Ishikawa (cell line): ENCODE measurements around the gene TTC3.

Experiments used
- CEBPB ChIP-seq: IDR thresholded peaks from 2 replicates; pipeline ENCODE4 v1.6.1; 2012
- CREB1 ChIP-seq: IDR thresholded peaks from 2 replicates; pipeline ENCODE4 v1.6.1; 2012; ENCODE audit warnings: low read depth
- EGR1 ChIP-seq: IDR thresholded peaks from 2 replicates; pipeline ENCODE4 v1.6.1; 2012
- EP300 ChIP-seq: IDR thresholded peaks from 2 replicates; pipeline ENCODE4 v1.6.1; 2012; ENCODE audit warnings: borderline replicate concordance
- FOXM1 ChIP-seq: IDR thresholded peaks from 2 replicates; pipeline ENCODE4 v1.6.1; 2012; ENCODE audit warnings: low read depth, borderline replicate concordance
- NFIC ChIP-seq: IDR thresholded peaks from 2 replicates; pipeline ENCODE4 v1.6.1; 2012
- RAD21 ChIP-seq: IDR thresholded peaks from 2 replicates; pipeline ENCODE4 v1.6.1; 2012; ENCODE audit warnings: low read depth
- TAF1 ChIP-seq: IDR thresholded peaks from 2 replicates; pipeline ENCODE4 v1.6.1; 2012; ENCODE audit warnings: low read depth, mild to moderate bottlenecking
- TCF12 ChIP-seq: IDR thresholded peaks from 2 replicates; pipeline ENCODE4 v1.6.1; 2012; ENCODE audit warnings: low read depth
- TEAD4 ChIP-seq: IDR thresholded peaks from 2 replicates; pipeline ENCODE4 v1.6.1; 2012
- YY1 ChIP-seq: IDR thresholded peaks from 2 replicates; pipeline ENCODE4 v1.6.1; 2012; ENCODE audit warnings: low read depth
- ZBTB7A ChIP-seq: IDR thresholded peaks from 2 replicates; pipeline ENCODE4 v1.6.1; 2012; ENCODE audit warnings: low read depth
- TF ChIP-seq, protein P1 (sequence below): IDR thresholded peaks from 2 replicates; pipeline ENCODE4 v1.6.1; 2012; ENCODE audit warnings: low read depth, mild to moderate bottlenecking
- TF ChIP-seq, protein P2 (sequence below): IDR thresholded peaks from 2 replicates; pipeline ENCODE4 v1.6.1; 2012
- TF ChIP-seq, protein P3 (sequence below): IDR thresholded peaks from 2 replicates; pipeline ENCODE4 v1.6.1; 2012

The TTC3 gene

DNA sequence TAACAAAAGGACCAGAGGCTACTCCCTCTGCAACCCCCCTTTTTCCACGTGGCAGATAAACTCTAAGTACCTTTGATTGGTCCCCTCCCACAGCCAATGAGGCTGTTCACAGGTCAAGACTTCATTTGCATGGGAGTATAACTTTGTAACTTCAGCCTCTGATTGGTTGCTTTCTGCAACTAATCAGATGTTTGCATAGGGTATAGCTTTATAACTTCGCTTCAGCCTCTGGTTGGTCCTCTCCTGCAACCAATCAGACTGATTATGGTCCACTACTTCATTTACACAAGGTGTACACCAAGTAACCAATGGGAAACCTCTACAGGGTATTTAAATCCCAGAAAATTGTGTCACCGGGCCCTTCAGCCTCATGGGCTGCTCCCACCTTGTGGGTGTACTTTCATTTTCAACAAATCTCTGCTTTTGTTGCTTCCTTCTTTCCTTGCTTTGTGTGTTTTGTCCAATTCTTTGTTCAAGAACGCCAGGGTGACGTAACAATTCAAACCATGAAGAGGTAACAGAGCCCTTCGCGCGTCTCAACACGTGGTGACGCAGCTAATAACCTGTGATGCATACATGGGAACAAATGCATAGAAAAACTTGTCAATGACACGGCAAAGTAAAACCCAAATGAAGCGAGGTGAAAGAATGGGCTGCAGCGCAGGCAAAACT is 146.8 kb downstream of the TTC3 start:
- TF ChIP-seq, protein P1, sequence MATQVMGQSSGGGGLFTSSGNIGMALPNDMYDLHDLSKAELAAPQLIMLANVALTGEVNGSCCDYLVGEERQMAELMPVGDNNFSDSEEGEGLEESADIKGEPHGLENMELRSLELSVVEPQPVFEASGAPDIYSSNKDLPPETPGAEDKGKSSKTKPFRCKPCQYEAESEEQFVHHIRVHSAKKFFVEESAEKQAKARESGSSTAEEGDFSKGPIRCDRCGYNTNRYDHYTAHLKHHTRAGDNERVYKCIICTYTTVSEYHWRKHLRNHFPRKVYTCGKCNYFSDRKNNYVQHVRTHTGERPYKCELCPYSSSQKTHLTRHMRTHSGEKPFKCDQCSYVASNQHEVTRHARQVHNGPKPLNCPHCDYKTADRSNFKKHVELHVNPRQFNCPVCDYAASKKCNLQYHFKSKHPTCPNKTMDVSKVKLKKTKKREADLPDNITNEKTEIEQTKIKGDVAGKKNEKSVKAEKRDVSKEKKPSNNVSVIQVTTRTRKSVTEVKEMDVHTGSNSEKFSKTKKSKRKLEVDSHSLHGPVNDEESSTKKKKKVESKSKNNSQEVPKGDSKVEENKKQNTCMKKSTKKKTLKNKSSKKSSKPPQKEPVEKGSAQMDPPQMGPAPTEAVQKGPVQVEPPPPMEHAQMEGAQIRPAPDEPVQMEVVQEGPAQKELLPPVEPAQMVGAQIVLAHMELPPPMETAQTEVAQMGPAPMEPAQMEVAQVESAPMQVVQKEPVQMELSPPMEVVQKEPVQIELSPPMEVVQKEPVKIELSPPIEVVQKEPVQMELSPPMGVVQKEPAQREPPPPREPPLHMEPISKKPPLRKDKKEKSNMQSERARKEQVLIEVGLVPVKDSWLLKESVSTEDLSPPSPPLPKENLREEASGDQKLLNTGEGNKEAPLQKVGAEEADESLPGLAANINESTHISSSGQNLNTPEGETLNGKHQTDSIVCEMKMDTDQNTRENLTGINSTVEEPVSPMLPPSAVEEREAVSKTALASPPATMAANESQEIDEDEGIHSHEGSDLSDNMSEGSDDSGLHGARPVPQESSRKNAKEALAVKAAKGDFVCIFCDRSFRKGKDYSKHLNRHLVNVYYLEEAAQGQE, result no peak
- TF ChIP-seq, protein P2, sequence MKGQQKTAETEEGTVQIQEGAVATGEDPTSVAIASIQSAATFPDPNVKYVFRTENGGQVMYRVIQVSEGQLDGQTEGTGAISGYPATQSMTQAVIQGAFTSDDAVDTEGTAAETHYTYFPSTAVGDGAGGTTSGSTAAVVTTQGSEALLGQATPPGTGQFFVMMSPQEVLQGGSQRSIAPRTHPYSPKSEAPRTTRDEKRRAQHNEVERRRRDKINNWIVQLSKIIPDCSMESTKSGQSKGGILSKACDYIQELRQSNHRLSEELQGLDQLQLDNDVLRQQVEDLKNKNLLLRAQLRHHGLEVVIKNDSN, result no peak
- no peak for TF ChIP-seq FOXM1
- TF ChIP-seq TEAD4, result no peak
- TF ChIP-seq TCF12, result no peak
- no peak for TF ChIP-seq TAF1
- TF ChIP-seq YY1, result no peak
- no peak for TF ChIP-seq CEBPB
- no peak for TF ChIP-seq RAD21

DNA sequence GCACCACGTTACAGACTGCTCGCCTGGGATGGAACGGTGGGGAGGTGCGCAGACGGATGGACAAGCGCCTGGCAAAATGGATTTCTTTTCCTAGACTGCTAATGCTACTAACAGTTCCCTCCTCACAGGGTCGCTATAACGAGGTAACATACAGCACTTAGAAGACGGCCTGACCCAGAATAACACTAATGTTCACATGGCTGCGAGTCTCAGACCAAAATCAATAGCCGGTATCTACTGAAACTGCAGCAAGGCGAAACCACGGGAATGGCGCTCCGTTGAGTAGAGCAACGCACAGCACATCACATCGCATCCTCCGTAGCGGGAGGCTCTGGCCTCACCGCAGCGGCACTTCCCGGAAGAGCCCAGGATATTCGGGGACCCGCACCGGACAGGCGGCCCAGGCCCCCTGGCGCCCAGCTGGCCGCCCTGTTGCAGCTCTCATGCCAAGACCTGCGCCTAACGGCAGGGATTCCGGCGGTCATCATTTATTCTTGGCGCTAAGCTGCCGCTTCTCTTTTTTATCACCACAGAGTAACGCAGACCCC is 147.5 kb downstream of the TTC3 start:
- TF ChIP-seq EGR1 (no peak), EP300 (no peak), RAD21 (no peak), NFIC (no peak), CREB1 (no peak), ZBTB7A (no peak), CEBPB (no peak), TAF1 (no peak)
- TF ChIP-seq, protein P2, result no peak

DNA sequence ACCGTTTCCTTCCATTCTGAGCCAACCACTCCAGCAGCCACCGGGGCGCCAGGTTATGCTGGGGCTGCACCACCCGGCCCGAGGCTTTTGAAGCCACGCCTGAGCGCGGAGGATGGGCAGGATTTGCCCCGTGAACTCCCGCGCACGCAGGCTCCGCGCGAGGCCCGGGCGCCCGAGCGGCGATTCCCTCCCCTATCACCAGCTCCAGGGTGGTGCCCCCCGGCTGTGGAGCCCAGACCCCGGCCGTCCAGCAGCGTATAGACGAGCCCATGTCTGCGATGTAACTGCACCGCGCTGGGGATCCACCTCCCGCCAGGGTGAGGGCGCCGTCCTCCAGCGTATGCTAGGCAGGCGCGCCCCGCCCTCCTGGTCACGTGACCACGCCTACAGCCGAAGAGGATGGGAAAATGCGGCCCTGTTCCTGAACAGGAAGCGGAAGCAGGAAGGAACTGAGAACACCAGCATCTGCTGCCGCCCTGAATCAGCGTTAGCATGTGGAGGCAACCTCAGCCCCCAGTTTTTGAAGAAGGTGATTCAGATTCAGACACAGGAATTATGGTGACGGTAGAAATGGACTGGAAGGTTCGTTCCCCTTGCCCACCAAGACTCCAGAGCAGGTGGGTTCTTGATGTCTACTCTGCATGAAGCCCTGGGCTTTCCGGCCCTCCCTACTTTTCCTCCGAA is 148.1 kb downstream of the TTC3 start:
- no peak for TF ChIP-seq RAD21
- no peak for TF ChIP-seq ZBTB7A
- TF ChIP-seq CEBPB, result no peak
- TF ChIP-seq, protein P2, result peak; percentile 88
- no peak for TF ChIP-seq EGR1
- TF ChIP-seq, protein P3, sequence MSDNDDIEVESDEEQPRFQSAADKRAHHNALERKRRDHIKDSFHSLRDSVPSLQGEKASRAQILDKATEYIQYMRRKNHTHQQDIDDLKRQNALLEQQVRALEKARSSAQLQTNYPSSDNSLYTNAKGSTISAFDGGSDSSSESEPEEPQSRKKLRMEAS, result peak; percentile 43; the same call in 1 of the 2 replicates
- no peak for TF ChIP-seq TAF1

DNA sequence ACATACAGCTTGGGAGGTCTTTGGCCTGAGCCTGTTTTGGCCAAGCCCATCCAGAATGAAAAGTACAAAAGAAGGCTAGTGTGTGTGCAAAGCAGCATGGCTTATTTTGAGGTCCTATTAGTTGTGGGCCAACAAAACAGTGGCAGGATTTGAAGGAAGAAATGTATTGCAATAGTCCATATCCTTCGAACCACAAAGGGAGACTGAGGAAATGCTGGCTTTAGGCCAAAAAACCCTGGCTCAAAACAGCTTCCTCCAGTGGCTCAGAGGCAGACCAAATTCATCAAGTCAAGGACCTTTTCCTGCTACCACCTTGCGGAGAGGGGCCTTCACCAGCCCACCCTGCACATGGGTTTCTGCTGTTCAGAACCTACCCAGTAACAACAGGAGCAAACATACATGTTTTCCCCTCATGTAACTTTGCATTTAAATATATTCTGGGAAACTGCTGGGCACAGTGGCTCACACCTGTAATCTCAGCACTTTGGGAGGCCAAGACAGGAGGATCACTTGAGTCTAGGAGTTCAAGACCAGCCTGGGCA is 150.8 kb downstream of the TTC3 start:
- TF ChIP-seq CREB1 (no peak), YY1 (no peak), NFIC (no peak), EGR1 (no peak), TCF12 (no peak), EP300 (no peak), TAF1 (no peak), ZBTB7A (no peak), FOXM1 (no peak), CEBPB (no peak), RAD21 (no peak), TEAD4 (no peak)
- TF ChIP-seq, protein P3, result no peak
- TF ChIP-seq, protein P1, result no peak
- TF ChIP-seq, protein P2, result no peak
